Measurements from ENCODE around the gene GRK2. TPM values are rescaled to one million over a fixed set of nuclear protein-coding genes. Genes with fewer than 3 reads are reported as not detected.
A peak's percentile ranks its signal among the peaks of the same experiment; 100 is the strongest.

The GRK2 gene
- total and polyA plus RNA-seq, 2 of the 13 experiments (the other 11 are each of a cell fraction or from before 2014, with no cell fraction given) = 31.3 to 42.4 TPM

DNA sequence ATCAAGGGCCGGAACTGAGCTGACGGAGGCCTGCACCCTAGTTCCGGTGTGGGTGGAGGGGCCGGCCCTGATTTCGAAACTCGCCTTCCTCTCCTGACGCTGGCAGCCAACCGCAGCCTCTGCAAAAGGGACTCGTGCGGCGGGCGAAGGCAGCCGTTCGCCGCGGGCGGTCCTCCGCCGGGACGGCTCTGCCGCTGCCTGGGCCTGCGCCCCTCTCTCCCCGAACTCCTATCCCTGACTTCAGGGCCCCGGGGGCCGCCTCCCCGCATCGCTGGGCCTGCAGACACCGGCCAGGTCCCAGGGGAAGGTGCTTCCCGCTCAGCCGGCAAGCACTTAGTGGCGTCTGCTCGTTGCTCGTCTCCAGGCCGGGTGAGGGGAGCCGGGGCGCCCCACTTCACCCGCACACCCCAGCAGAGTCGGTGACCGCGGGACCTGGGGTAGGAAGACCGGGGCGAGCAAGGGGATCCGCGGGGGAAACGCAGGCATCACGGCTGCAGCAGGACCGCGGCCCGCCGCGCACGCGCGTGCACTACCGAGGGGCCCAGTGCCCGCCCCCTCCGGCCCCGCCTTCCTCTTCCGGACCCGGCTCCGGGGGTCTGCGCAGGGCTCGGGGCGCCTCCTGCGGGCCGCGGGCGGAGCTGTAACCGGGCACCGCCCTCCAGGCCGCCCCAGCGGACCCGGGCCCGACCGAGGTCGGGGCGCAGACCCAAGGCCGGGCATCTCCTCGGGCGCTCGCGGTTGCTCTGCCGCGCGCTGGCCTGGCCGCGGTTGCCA, 22.4 kb downstream of the GRK2 start (continued):
- TF ChIP-seq GMEB1 (CRISPR knock-in tag; IDR thresholded peaks at IDR 0.05; ENCODE audit: borderline replicate concordance) (peak; percentile 41; the same call in 1 of the 2 replicates), ZNF614 (CRISPR knock-in tag; IDR thresholded peaks at IDR 0.05; ENCODE audit: borderline replicate concordance) (0 out of 2 replicates have a peak, but pooled peaks have one; percentile 71), PRPF4 (IDR thresholded peaks at IDR 0.05; ENCODE audit: low read depth, low read length, poor library complexity, severe bottlenecking) (no peak), RNF2 (conservative IDR thresholded peaks at IDR 0.05; ENCODE audit: low read depth) (no peak; the same call in none of the 2 replicates), IRF2 (CRISPR knock-in tag; IDR thresholded peaks at IDR 0.05) (peak; percentile 84; the same call in 1 of the 2 replicates), THAP11 (CRISPR knock-in tag; IDR thresholded peaks at IDR 0.05) (peak; percentile 87), ZNF234 (CRISPR knock-in tag; conservative IDR thresholded peaks at IDR 0.05) (peak; percentile 80; the same call in 1 of the 2 replicates), ZIK1 (CRISPR knock-in tag; IDR thresholded peaks at IDR 0.05; ENCODE audit: borderline replicate concordance, low read depth) (peak; percentile 47; the same call in 1 of the 2 replicates), ZNF713 (CRISPR knock-in tag; IDR thresholded peaks at IDR 0.05) (peak; percentile 88; the same call in 1 of the 2 replicates), NCOA5 (CRISPR knock-in tag; IDR thresholded peaks at IDR 0.05) (no peak; the same call in none of the 2 replicates), NR2C2 (CRISPR knock-in tag; IDR thresholded peaks at IDR 0.05; ENCODE audit: borderline replicate concordance) (peak; percentile 59), ZNF256 (CRISPR knock-in tag; conservative IDR thresholded peaks at IDR 0.05) (peak; percentile 30; the same call in 1 of the 2 replicates), NKX3-1 (CRISPR knock-in tag; IDR thresholded peaks at IDR 0.05) (peak; percentile 75; the same call in 1 of the 2 replicates), RFX1 (IDR thresholded peaks at IDR 0.05) (peak; percentile 69), TMF1 (CRISPR knock-in tag; IDR thresholded peaks at IDR 0.05; ENCODE audit: low read depth) (no peak), ZNF225 (CRISPR knock-in tag; IDR thresholded peaks at IDR 0.05) (peak; percentile 78), ADNP (CRISPR knock-in tag; IDR thresholded peaks at IDR 0.05) (no peak), NCOA2 (CRISPR knock-in tag; IDR thresholded peaks at IDR 0.05) (peak; percentile 31; the same call in 1 of the 2 replicates)
- TF ChIP-seq, protein P1, sequence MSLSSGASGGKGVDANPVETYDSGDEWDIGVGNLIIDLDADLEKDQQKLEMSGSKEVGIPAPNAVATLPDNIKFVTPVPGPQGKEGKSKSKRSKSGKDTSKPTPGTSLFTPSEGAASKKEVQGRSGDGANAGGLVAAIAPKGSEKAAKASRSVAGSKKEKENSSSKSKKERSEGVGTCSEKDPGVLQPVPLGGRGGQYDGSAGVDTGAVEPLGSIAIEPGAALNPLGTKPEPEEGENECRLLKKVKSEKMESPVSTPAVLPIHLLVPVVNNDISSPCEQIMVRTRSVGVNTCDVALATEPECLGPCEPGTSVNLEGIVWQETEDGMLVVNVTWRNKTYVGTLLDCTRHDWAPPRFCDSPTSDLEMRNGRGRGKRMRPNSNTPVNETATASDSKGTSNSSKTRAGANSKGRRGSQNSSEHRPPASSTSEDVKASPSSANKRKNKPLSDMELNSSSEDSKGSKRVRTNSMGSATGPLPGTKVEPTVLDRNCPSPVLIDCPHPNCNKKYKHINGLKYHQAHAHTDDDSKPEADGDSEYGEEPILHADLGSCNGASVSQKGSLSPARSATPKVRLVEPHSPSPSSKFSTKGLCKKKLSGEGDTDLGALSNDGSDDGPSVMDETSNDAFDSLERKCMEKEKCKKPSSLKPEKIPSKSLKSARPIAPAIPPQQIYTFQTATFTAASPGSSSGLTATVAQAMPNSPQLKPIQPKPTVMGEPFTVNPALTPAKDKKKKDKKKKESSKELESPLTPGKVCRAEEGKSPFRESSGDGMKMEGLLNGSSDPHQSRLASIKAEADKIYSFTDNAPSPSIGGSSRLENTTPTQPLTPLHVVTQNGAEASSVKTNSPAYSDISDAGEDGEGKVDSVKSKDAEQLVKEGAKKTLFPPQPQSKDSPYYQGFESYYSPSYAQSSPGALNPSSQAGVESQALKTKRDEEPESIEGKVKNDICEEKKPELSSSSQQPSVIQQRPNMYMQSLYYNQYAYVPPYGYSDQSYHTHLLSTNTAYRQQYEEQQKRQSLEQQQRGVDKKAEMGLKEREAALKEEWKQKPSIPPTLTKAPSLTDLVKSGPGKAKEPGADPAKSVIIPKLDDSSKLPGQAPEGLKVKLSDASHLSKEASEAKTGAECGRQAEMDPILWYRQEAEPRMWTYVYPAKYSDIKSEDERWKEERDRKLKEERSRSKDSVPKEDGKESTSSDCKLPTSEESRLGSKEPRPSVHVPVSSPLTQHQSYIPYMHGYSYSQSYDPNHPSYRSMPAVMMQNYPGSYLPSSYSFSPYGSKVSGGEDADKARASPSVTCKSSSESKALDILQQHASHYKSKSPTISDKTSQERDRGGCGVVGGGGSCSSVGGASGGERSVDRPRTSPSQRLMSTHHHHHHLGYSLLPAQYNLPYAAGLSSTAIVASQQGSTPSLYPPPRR (CRISPR knock-in tag; IDR thresholded peaks at IDR 0.05; ENCODE audit: borderline replicate concordance) = peak; percentile 70

Measured in HepG2 (cell line).